Esophagus muscularis mucosa (tissue), 3 donors: Measurements from ENCODE around the gene TRPM8.

ENCODE experiments used
- POLR2AphosphoS5 ChIP-seq, 2 donors: sonication (generic); formaldehyde crosslinking; IDR thresholded peaks; one replicate each; pipeline ENCODE4 v1.6.1; 2017; ENCODE audit warnings: antibody characterized with exemption in 2 of 2
- TF ChIP-seq, protein P1 (sequence below), 3 experiments: fragments of 200-600 bp in 2 of 3; fragments of 450-650 bp in 1 of 3; sonication (generic) in 2 of 3; IDR thresholded peaks; one replicate each; pipeline ENCODE4 v1.5.1; 2017 to 2019; ENCODE audit warnings: antibody characterized with exemption in 3 of 3, mild to moderate bottlenecking in 2 of 3, moderate library complexity in 1 of 3

DNA sequence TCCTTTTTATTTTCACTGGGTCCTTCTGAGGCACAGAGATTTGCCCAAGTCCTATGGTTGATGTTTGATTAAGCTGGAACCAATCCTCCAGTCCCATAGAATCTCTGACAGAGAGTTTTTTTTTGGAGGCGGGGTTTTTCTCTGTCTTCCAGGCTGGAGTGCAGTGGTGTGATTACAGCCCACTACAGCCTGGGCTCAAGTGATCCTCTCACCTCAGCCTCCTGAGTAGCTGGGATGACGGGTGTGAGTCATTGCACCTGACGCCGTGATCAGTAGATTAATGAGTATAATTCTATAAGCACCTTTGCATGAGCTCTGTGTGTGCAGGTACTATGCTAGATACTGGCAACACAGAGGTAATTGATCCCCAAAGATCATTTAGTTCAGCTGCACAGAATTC is 15.3 kb upstream of the TRPM8 start:
- no peak for TF ChIP-seq POLR2AphosphoS5 (IDR thresholded peaks at IDR 0.05)
- TF ChIP-seq, protein P1, sequence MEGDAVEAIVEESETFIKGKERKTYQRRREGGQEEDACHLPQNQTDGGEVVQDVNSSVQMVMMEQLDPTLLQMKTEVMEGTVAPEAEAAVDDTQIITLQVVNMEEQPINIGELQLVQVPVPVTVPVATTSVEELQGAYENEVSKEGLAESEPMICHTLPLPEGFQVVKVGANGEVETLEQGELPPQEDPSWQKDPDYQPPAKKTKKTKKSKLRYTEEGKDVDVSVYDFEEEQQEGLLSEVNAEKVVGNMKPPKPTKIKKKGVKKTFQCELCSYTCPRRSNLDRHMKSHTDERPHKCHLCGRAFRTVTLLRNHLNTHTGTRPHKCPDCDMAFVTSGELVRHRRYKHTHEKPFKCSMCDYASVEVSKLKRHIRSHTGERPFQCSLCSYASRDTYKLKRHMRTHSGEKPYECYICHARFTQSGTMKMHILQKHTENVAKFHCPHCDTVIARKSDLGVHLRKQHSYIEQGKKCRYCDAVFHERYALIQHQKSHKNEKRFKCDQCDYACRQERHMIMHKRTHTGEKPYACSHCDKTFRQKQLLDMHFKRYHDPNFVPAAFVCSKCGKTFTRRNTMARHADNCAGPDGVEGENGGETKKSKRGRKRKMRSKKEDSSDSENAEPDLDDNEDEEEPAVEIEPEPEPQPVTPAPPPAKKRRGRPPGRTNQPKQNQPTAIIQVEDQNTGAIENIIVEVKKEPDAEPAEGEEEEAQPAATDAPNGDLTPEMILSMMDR (IDR thresholded peaks at IDR 0.05): no peak
